ENCODE results near the gene AK9. TPM values are rescaled to one million over a fixed set of nuclear protein-coding genes. Genes with fewer than 3 reads are reported as not detected.
A peak's percentile ranks its signal among the peaks of the same experiment; 100 is the strongest.

AK9 gene
- polyA plus RNA-seq, 2 donors: 2.4 to 3.0 TPM

GRCh38 chr6:109702791-109703190, 11.8 kb upstream of the AK9 start:
- Histone ChIP-seq H3K4me3 (ENCODE audit: low read depth in 1 of 2, low read length in 2 of 2) (no peak overlapping the region), H3K27me3 (ENCODE audit: control insufficient read depth in 1 of 2, insufficient read depth in 2 of 2, low read length in 2 of 2) (no peaks in the 10 kb centered on the region), H3K4me1 (ENCODE audit: control insufficient read depth in 2 of 2, insufficient read depth in 2 of 2, low read length in 1 of 2) (no peaks in the 10 kb centered on the region), H3K36me3 (ENCODE audit: control insufficient read depth in 2 of 2, insufficient read depth in 2 of 2, low read length in 1 of 2) (no peaks in the 10 kb centered on the region), H3K9me3 (ENCODE audit: control insufficient read depth in 2 of 2, insufficient read depth in 1 of 2, low read depth in 1 of 2, low read length in 1 of 2) (no peaks in the 10 kb centered on the region), H3K27ac (ENCODE audit: low read depth in 2 of 2, low read length in 1 of 2) (no peak overlapping the region)
- WGBS, 2 donors: 69 to 70% methylated on average over 4 of the region's 4 CpGs

GRCh38 chr6:109701774-109702173, 10.8 kb upstream of the AK9 start:
- H3K9me3 ChIP-seq (ENCODE audit: control insufficient read depth in 2 of 2, insufficient read depth in 1 of 2, low read depth in 1 of 2, low read length in 1 of 2): no peaks in the 10 kb centered on the region
- no peaks in the 10 kb centered on the region for H3K36me3 ChIP-seq (ENCODE audit: control insufficient read depth in 2 of 2, insufficient read depth in 2 of 2, low read length in 1 of 2)
- H3K27me3 ChIP-seq (ENCODE audit: control insufficient read depth in 1 of 2, insufficient read depth in 2 of 2, low read length in 2 of 2): no peaks in the 10 kb centered on the region
- H3K4me1 ChIP-seq (ENCODE audit: control insufficient read depth in 2 of 2, insufficient read depth in 2 of 2, low read length in 1 of 2): no peaks in the 10 kb centered on the region
- WGBS, 2 donors: 87 to 89% methylated on average over 2 of the region's 2 CpGs
- H3K27ac ChIP-seq (ENCODE audit: low read depth in 2 of 2, low read length in 1 of 2): no peak overlapping the region
- no peak overlapping the region for H3K4me3 ChIP-seq (ENCODE audit: low read depth in 1 of 2, low read length in 2 of 2)

GRCh38 chr6:109701221-109701620, 10.2 kb upstream of the AK9 start:
- H3K4me3 ChIP-seq (ENCODE audit: low read depth in 1 of 2, low read length in 2 of 2): no peak overlapping the region
- H3K27ac ChIP-seq (ENCODE audit: low read depth in 2 of 2, low read length in 1 of 2): no peak overlapping the region
- H3K27me3 ChIP-seq (ENCODE audit: control insufficient read depth in 1 of 2, insufficient read depth in 2 of 2, low read length in 2 of 2): no peaks in the 10 kb centered on the region
- WGBS, 2 donors: 76 to 85% methylated on average over 4 of the region's 4 CpGs
- no peaks in the 10 kb centered on the region for H3K4me1 ChIP-seq (ENCODE audit: control insufficient read depth in 2 of 2, insufficient read depth in 2 of 2, low read length in 1 of 2)
- H3K9me3 ChIP-seq (ENCODE audit: control insufficient read depth in 2 of 2, insufficient read depth in 1 of 2, low read depth in 1 of 2, low read length in 1 of 2): no peaks in the 10 kb centered on the region
- no peaks in the 10 kb centered on the region for H3K36me3 ChIP-seq (ENCODE audit: control insufficient read depth in 2 of 2, insufficient read depth in 2 of 2, low read length in 1 of 2)

- no peak overlapping the region for H3K27ac ChIP-seq (ENCODE audit: low read depth in 2 of 2, low read length in 1 of 2)
- H3K4me1 ChIP-seq (ENCODE audit: control insufficient read depth in 2 of 2, insufficient read depth in 2 of 2, low read length in 1 of 2): peaks cover 0 to 3% of the 10 kb centered on the region in 2 donors
- H3K9me3 ChIP-seq (ENCODE audit: control insufficient read depth in 2 of 2, insufficient read depth in 1 of 2, low read depth in 1 of 2, low read length in 1 of 2): no peaks in the 10 kb centered on the region
- no peak overlapping the region for H3K4me3 ChIP-seq (ENCODE audit: low read depth in 1 of 2, low read length in 2 of 2)
- no peaks in the 10 kb centered on the region for H3K36me3 ChIP-seq (ENCODE audit: control insufficient read depth in 2 of 2, insufficient read depth in 2 of 2, low read length in 1 of 2)
- H3K27me3 ChIP-seq (ENCODE audit: control insufficient read depth in 1 of 2, insufficient read depth in 2 of 2, low read length in 2 of 2): no peaks in the 10 kb centered on the region
- 95% methylated on average over 5 of the region's 5 CpGs for WGBS, 2 donors
Observed at GRCh38 chr6:109696355-109696754, 5.4 kb upstream of the AK9 start.

GRCh38 chr6:109695468-109695867, 4.5 kb upstream of the AK9 start:
- whole genome bisulfite sequencing, 2 donors: 70 to 77% methylated on average over 4 of the region's 4 CpGs
- no peak overlapping the region for H3K4me3 ChIP-seq (ENCODE audit: low read depth in 1 of 2, low read length in 2 of 2)
- H3K9me3 ChIP-seq (ENCODE audit: control insufficient read depth in 2 of 2, insufficient read depth in 1 of 2, low read depth in 1 of 2, low read length in 1 of 2): no peaks in the 10 kb centered on the region
- H3K27ac ChIP-seq (ENCODE audit: low read depth in 2 of 2, low read length in 1 of 2): no peak overlapping the region
- no peaks in the 10 kb centered on the region for H3K36me3 ChIP-seq (ENCODE audit: control insufficient read depth in 2 of 2, insufficient read depth in 2 of 2, low read length in 1 of 2)
- peaks cover 0 to 3% of the 10 kb centered on the region in 2 donors for H3K4me1 ChIP-seq (ENCODE audit: control insufficient read depth in 2 of 2, insufficient read depth in 2 of 2, low read length in 1 of 2)
- H3K27me3 ChIP-seq (ENCODE audit: control insufficient read depth in 1 of 2, insufficient read depth in 2 of 2, low read length in 2 of 2): no peaks in the 10 kb centered on the region

- H3K36me3 ChIP-seq (ENCODE audit: control insufficient read depth in 2 of 2, insufficient read depth in 2 of 2, low read length in 1 of 2): no peaks in the 10 kb centered on the region
- no peaks in the 10 kb centered on the region for H3K27me3 ChIP-seq (ENCODE audit: control insufficient read depth in 1 of 2, insufficient read depth in 2 of 2, low read length in 2 of 2)
- peaks cover 0 to 3% of the 10 kb centered on the region in 2 donors for H3K4me1 ChIP-seq (ENCODE audit: control insufficient read depth in 2 of 2, insufficient read depth in 2 of 2, low read length in 1 of 2)
- H3K27ac ChIP-seq (ENCODE audit: low read depth in 2 of 2, low read length in 1 of 2): no peak overlapping the region
- H3K4me3 ChIP-seq (ENCODE audit: low read depth in 1 of 2, low read length in 2 of 2): no peak overlapping the region
- no peaks in the 10 kb centered on the region for H3K9me3 ChIP-seq (ENCODE audit: control insufficient read depth in 2 of 2, insufficient read depth in 1 of 2, low read depth in 1 of 2, low read length in 1 of 2)
Observed at GRCh38 chr6:109693111-109693510, 2.1 kb upstream of the AK9 start.

- Histone ChIP-seq H3K9me3 (ENCODE audit: control insufficient read depth in 2 of 2, insufficient read depth in 1 of 2, low read depth in 1 of 2, low read length in 1 of 2) (no peaks in the 10 kb centered on the region), H3K4me1 (ENCODE audit: control insufficient read depth in 2 of 2, insufficient read depth in 2 of 2, low read length in 1 of 2) (peaks cover 0 to 3% of the 10 kb centered on the region in 2 donors), H3K27me3 (ENCODE audit: control insufficient read depth in 1 of 2, insufficient read depth in 2 of 2, low read length in 2 of 2) (no peaks in the 10 kb centered on the region), H3K27ac (ENCODE audit: low read depth in 2 of 2, low read length in 1 of 2) (peak overlapping the region; percentile 86 to 93), H3K4me3 (ENCODE audit: low read depth in 1 of 2, low read length in 2 of 2) (peak overlapping the region; percentile 82 to 86), H3K36me3 (ENCODE audit: control insufficient read depth in 2 of 2, insufficient read depth in 2 of 2, low read length in 1 of 2) (no peaks in the 10 kb centered on the region)
- 0 to 1% methylated on average over 24 of the region's 24 CpGs for WGBS, 2 donors
Observed at GRCh38 chr6:109690373-109690736, 647 bp downstream of the AK9 start.

- Histone ChIP-seq H3K9me3 (ENCODE audit: control insufficient read depth in 2 of 2, insufficient read depth in 1 of 2, low read depth in 1 of 2, low read length in 1 of 2) (no peaks in the 10 kb centered on the region), H3K4me1 (ENCODE audit: control insufficient read depth in 2 of 2, insufficient read depth in 2 of 2, low read length in 1 of 2) (peaks cover 0 to 3% of the 10 kb centered on the region in 2 donors), H3K27me3 (ENCODE audit: control insufficient read depth in 1 of 2, insufficient read depth in 2 of 2, low read length in 2 of 2) (no peaks in the 10 kb centered on the region), H3K36me3 (ENCODE audit: control insufficient read depth in 2 of 2, insufficient read depth in 2 of 2, low read length in 1 of 2) (no peaks in the 10 kb centered on the region), H3K27ac (ENCODE audit: low read depth in 2 of 2, low read length in 1 of 2) (no peak overlapping the region), H3K4me3 (ENCODE audit: low read depth in 1 of 2, low read length in 2 of 2) (no peak overlapping the region)
- WGBS, 2 donors: 22 to 35% methylated on average over 2 of the region's 2 CpGs
Observed at GRCh38 chr6:109687271-109687761, 3.7 kb downstream of the AK9 start.

- 98 to 100% methylated on average over 1 of the region's 1 CpG for WGBS, 2 donors
- Histone ChIP-seq H3K27ac (ENCODE audit: low read depth in 2 of 2, low read length in 1 of 2) (peak overlapping the region in 1 of 2 donors; percentile 7), H3K4me1 (ENCODE audit: control insufficient read depth in 2 of 2, insufficient read depth in 2 of 2, low read length in 1 of 2) (peaks cover 0 to 3% of the 10 kb centered on the region in 2 donors)
Observed at GRCh38 chr6:109686566-109687265, 4.3 kb downstream of the AK9 start.

More at GRCh38 chr6:109686566-109687265, 4.3 kb downstream of the AK9 start:
- H3K36me3 ChIP-seq (ENCODE audit: control insufficient read depth in 2 of 2, insufficient read depth in 2 of 2, low read length in 1 of 2): no peaks in the 10 kb centered on the region
- no peaks in the 10 kb centered on the region for H3K27me3 ChIP-seq (ENCODE audit: control insufficient read depth in 1 of 2, insufficient read depth in 2 of 2, low read length in 2 of 2)
- no peaks in the 10 kb centered on the region for H3K9me3 ChIP-seq (ENCODE audit: control insufficient read depth in 2 of 2, insufficient read depth in 1 of 2, low read depth in 1 of 2, low read length in 1 of 2)
- no peak overlapping the region for H3K4me3 ChIP-seq (ENCODE audit: low read depth in 1 of 2, low read length in 2 of 2)

Measured in esophagus (tissue), 2 donors.